Spleen (tissue), 11 donors: Measurements from ENCODE around the gene CIDEC. TPM values are rescaled to one million over a fixed set of nuclear protein-coding genes. Genes with fewer than 3 reads are reported as not detected.
"Not testable (repeated sequence)": the region's sequence is repeated elsewhere in the genome, so short reads cannot be mapped to it uniquely, and the experiment has no call there.

ENCODE experiments used
- DNase-seq: peaks from one replicate; pipeline ENCODE4 v3.0.0-alpha.2; 2020
- H3K27ac ChIP-seq, 8 donors: fragments of 200-600 bp; sonication (generic) in 7 of 8; 1 replicate in 4 of 8; 2 replicates in 4 of 8; pipeline versions ENCODE4 v1.5.0 to v1.8.0; 2016 to 2021; ENCODE audit warnings: inconsistent platforms in 4 of 8, mild to moderate bottlenecking in 4 of 8, moderate library complexity in 1 of 8
- H3K27me3 ChIP-seq, 7 donors: fragments of 200-600 bp; sonication (generic) in 6 of 7; replicated peaks in 1 of 7; 1 replicate in 4 of 7; 2 replicates in 3 of 7; pipeline versions ENCODE4 v1.5.0 to v1.8.0; 2016 to 2021; ENCODE audit warnings: inconsistent platforms in 3 of 7, mild to moderate bottlenecking in 1 of 7
- H3K36me3 ChIP-seq, 6 donors: fragments of 200-600 bp; sonication (generic) in 5 of 6; 1 replicate in 4 of 6; 2 replicates in 2 of 6; pipeline versions ENCODE4 v1.5.0 to v1.8.0; 2016 to 2021; ENCODE audit warnings: inconsistent platforms in 2 of 6
- H3K4me1 ChIP-seq, 6 donors: fragments of 200-600 bp; sonication (generic) in 5 of 6; 1 replicate in 3 of 6; 2 replicates in 3 of 6; pipeline versions ENCODE4 v1.5.0 to v1.8.0; 2016 to 2021; ENCODE audit warnings: inconsistent platforms in 3 of 6
- H3K4me3 ChIP-seq, 8 donors: fragments of 200-600 bp; sonication (generic) in 7 of 8; 1 replicate in 4 of 8; 2 replicates in 4 of 8; pipeline versions ENCODE4 v1.5.0 to v1.8.0; 2016 to 2021; ENCODE audit warnings: inconsistent platforms in 4 of 8, mild to moderate bottlenecking in 4 of 8, moderate library complexity in 2 of 8
- H3K9me3 ChIP-seq, 8 donors: fragments of 200-600 bp; sonication (generic) in 7 of 8; 1 replicate in 4 of 8; 2 replicates in 4 of 8; pipeline versions ENCODE4 v1.5.0 to v1.8.0; 2016 to 2021; ENCODE audit warnings: inconsistent platforms in 4 of 8
- POLR2A ChIP-seq, 3 donors: fragments of 450-650 bp; IDR thresholded peaks; one replicate each; pipeline ENCODE4 v1.5.1; 2017; ENCODE audit warnings: antibody characterized with exemption in 3 of 3, mild to moderate bottlenecking in 1 of 3
- POLR2AphosphoS5 ChIP-seq, 3 donors: sonication (generic); formaldehyde crosslinking; IDR thresholded peaks; one replicate each; pipeline ENCODE4 v1.5.1; 2017; ENCODE audit warnings: antibody characterized with exemption in 3 of 3
- WGBS, 5 donors: extraction: QIAGEN DNeasy Blood & Tissue Kit in 3 of 5; methylation state at CpG; one replicate each; pipeline versions ENCODE4 v1.1.5 to v1.1.7; 2013 to 2018; 5-methylcytosine and 5-hydroxymethylcytosine counted together
- intact Hi-C: fragments of 100-400 bp; cut with DNase I; formaldehyde crosslinking; loops from one replicate; pipeline ENCODE4 v1.15.0; 2023; ENCODE audit warnings: low total_unique reads
- polyA plus RNA-seq, 3 donors: library from polyadenylated mRNA; stranded (reverse); fragments of 200-250 nt; gene quantifications; one replicate each; pipeline ENCODE4 v1.2.1, GENCODE V29; 2013
- total RNA-seq, 7 donors: library from RNA; depleted of rRNA in 3 of 7; stranded (reverse); fragments of >200 nt in 3 of 7; fragmentation: NEBNext Ultra II Directional in 4 of 7; extraction: Animal tissue kit (Norgen Biotek cat#: 25700) in 4 of 7; gene quantifications; one replicate each; pipeline versions ENCODE4 v1.1.0 to v1.2.1, GENCODE V29; 2016 to 2021
- TF ChIP-seq, protein P1 (sequence below), 11 experiments: fragments of 200-600 bp in 7 of 11; fragments of 450-650 bp in 4 of 11; sonication (generic) in 4 of 11; IDR thresholded peaks in 8 of 11; conservative IDR thresholded peaks in 3 of 11; 1 replicate in 7 of 11; 2 replicates in 4 of 11; pipeline versions ENCODE4 v1.4.0 to v1.8.0; 2016 to 2021; ENCODE audit warnings: antibody characterized with exemption in 11 of 11, inconsistent platforms in 4 of 11, mild to moderate bottlenecking in 1 of 11
- donor health status: healthy with polysubstance abuse.
- donor health status: DM: no; HTN: no; CAD: no; lungs with moderate emphysema.
- donor health status: DM: no; HTN: no; CAD: no.
- donor health status: Bipolar disorder and iron deficiency.
- donor health status: healthy.
- donor health status: DM: no; HTN: no; CAD: no.
- donor health status: DM: yes; HTN: yes; CAD: no.

Gene CIDEC
- total and polyA plus RNA-seq, 10 donors, result 0.13 to 0.24 TPM; not detected in 8

DNA sequence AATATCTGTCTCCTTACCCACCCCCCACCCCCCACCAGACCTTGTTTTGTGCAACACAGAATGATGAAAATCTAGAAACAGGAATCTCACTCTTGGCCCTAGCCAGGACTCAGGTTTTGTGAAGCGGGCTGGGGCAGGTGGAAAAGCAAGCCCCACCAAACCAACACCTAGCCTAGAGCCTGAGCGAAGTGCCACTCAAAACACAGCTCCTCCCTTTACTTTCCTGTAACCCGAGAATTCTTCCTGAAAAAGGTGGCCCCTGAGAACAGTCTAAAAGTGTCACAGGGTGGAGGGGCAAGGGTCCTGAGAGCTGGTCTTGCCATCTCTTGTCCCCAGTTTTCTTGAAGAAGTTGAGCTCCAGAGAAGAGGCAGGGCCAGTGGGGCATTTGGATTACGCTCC, 18.9 kb downstream of the CIDEC start:
- Histone ChIP-seq H3K27me3 (peaks cover 0 to 16% (median 0%) of the 10 kb centered on the region in 7 donors), H3K4me1 (peaks cover 0 to 29% (median 16%) of the 10 kb centered on the region in 6 donors), H3K27ac (no peak overlapping the region), H3K4me3 (no peak overlapping the region), H3K36me3 (no peaks in the 10 kb centered on the region), H3K9me3 (no peaks in the 10 kb centered on the region)
- WGBS, 5 donors, result 78 to 93% (median 81%) methylated on average over 4 of the region's 4 CpGs
- intact Hi-C loops, result no loop called here
- DNase-seq, result peak; percentile 16
- TF ChIP-seq, protein P1, sequence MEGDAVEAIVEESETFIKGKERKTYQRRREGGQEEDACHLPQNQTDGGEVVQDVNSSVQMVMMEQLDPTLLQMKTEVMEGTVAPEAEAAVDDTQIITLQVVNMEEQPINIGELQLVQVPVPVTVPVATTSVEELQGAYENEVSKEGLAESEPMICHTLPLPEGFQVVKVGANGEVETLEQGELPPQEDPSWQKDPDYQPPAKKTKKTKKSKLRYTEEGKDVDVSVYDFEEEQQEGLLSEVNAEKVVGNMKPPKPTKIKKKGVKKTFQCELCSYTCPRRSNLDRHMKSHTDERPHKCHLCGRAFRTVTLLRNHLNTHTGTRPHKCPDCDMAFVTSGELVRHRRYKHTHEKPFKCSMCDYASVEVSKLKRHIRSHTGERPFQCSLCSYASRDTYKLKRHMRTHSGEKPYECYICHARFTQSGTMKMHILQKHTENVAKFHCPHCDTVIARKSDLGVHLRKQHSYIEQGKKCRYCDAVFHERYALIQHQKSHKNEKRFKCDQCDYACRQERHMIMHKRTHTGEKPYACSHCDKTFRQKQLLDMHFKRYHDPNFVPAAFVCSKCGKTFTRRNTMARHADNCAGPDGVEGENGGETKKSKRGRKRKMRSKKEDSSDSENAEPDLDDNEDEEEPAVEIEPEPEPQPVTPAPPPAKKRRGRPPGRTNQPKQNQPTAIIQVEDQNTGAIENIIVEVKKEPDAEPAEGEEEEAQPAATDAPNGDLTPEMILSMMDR (IDR thresholded peaks at IDR 0.05 in 8 of 11, conservative IDR thresholded peaks at IDR 0.05 in 3 of 11), result no peak
- no peak for TF ChIP-seq POLR2A (IDR thresholded peaks at IDR 0.05)
- TF ChIP-seq POLR2AphosphoS5 (IDR thresholded peaks at IDR 0.05), result no peak

DNA sequence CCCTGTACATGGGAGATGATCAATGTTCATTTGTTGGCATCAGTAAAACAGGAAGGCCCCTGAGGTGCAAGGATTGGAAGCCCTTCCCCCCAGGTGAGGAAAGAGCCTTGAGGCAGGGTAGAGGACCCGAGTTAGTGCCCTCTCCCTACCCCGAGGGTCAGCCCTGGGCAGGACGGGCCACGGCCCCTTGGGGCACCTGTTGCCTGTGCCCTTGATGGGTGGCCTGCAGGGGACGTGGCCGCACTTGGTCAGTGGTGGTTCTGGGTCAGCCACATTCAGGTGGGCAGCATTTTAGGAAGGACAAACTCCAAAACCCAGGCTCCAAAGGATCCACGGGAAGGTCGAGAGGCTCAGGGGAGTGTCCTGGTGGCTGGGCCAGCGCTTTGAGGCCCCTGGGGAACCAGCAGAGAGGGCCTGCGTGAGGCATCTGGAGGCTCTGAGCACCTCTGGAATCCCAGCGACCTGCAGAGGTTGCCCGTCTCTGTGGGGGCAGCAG, 20.5 kb downstream of the CIDEC start:
- H3K9me3 ChIP-seq, result no peaks in the 10 kb centered on the region
- TF ChIP-seq POLR2AphosphoS5 (IDR thresholded peaks at IDR 0.05) (no peak), POLR2A (IDR thresholded peaks at IDR 0.05) (no peak)
- TF ChIP-seq, protein P1 (IDR thresholded peaks at IDR 0.05 in 8 of 11, conservative IDR thresholded peaks at IDR 0.05 in 3 of 11), result no peak
- peaks cover 0 to 24% (median 14%) of the 10 kb centered on the region in 6 donors for H3K4me1 ChIP-seq
- peaks cover 0 to 16% (median 0%) of the 10 kb centered on the region in 7 donors for H3K27me3 ChIP-seq
- no peaks in the 10 kb centered on the region for H3K36me3 ChIP-seq
- WGBS, 5 donors, result 74 to 93% (median 89%) methylated on average over 3 to 12 of the region's 12 CpGs
- DNase-seq, result peak; percentile 53
- H3K4me3 ChIP-seq, result no peak overlapping the region
- H3K27ac ChIP-seq, result no peak overlapping the region
- intact Hi-C loops, result no loop called here

DNA sequence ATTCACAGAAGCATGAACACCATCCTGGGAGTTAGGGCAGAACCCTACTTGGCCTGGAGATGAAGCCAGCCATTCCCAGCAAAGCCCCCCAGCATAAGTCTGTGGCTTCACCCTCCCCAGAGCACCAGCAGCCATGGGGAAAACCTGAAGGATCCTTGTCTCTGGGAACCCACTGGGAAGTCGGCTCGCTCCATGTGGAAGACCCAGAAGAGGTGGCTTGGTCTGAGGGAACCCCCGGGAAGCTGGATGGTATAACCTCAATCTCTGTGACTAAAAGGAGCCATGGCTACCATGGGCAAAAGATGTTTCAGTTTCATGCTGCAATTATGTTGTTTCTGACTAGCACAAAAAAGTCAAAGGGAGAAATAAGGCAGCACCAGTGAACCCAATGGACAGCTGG, 24.5 kb downstream of the CIDEC start:
- TF ChIP-seq POLR2AphosphoS5 (IDR thresholded peaks at IDR 0.05) (no peak), POLR2A (IDR thresholded peaks at IDR 0.05) (no peak)
- TF ChIP-seq, protein P1 (IDR thresholded peaks at IDR 0.05 in 8 of 11, conservative IDR thresholded peaks at IDR 0.05 in 3 of 11), result no peak
- 89 to 100% (median 94%) methylated on average over 3 of the region's 3 CpGs for WGBS, 5 donors
- DNase-seq, result no peak

DNA sequence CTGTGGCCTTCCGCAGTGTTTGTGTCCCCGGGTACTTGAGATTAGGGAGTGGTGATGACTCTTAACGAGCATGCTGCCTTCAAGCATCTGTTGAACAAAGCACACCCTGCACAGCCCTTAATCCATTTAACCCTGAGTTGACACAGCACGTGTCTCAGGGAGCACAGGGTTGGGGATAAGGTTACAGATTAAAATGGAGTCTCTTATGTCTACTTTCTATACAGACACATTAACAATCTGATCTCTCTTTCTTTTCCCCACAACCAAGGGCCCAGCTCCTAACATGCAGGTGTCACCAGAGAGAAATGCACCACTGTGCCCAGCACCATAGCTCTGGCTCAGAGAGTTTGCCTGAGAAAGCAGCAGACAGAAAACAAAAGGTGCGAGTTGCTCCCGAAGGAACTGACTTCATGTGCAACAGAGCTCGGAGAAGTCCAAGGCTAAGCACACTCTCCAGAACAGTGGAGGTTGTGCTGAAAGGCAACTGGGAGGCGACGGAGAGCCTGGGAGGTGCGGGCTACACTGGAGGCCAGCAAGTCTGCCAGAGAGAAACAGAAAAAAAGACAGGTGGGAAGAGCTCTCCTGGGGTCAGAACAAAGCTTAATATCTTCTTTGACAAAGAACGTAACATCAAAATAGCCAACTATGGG, 25.6 kb downstream of the CIDEC start:
- H3K4me3 ChIP-seq, H3K9me3 ChIP-seq, H3K27me3 ChIP-seq, H3K4me1 ChIP-seq, H3K36me3 ChIP-seq, H3K27ac ChIP-seq, DNase-seq, intact Hi-C loops: not testable (repeated sequence)
- WGBS, 5 donors, result 85 to 92% (median 86%) methylated on average over 11 of the region's 11 CpGs

More for the DNA sequence above, 24.5 kb downstream of the CIDEC start:
- Histone ChIP-seq H3K4me3 (no peak overlapping the region), H3K4me1 (no peaks in the 10 kb centered on the region), H3K27me3 (no peaks in the 10 kb centered on the region), H3K27ac (no peak overlapping the region), H3K36me3 (no peaks in the 10 kb centered on the region), H3K9me3 (no peaks in the 10 kb centered on the region)
- intact Hi-C loops, result no loop called here
